ENCODE data around the gene POU2AF1. TPM values are rescaled to one million over a fixed set of nuclear protein-coding genes. Genes with fewer than 3 reads are reported as not detected.

Gene POU2AF1
- total RNA-seq, 1 experiment from 2014 or later = not detected

DNA sequence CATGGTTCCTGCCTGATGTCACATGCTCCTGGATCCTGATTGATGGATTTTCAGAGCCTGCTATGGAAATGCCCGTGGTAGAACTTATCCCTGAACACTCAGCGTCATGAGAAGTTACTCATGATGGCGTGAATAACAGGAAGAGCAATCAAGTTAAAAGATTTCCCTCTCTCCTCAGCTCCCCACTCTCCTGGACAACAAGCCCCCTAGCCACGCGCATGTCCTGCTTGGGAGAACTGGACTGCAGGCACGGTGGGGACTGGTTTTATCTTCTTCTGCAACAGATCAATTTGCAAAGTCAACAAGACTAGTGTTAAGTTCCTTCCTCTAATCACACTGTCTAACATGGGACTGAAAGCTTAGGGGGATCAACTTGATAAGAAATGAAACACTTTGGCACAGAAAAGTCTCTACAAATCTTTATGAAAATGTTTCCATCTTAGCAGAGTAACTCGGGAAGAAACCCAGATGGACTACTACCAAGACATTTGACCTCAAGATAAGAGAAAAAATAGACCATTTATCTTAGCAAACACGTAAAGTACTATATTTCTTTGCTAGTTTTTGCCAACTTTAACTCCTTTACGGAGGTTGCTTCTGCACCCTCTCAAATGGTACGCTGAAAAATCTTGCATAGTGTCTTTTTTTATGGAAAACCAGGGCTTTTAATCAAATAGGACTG, 27.6 kb downstream of the POU2AF1 start:
- H3K36me3 Mint-ChIP-seq (ENCODE audit: insufficient read depth, unreplicated experiment) = no peaks in the 10 kb centered on the region
- H3K9me3 Mint-ChIP-seq (ENCODE audit: low read depth, unreplicated experiment) = no peaks in the 10 kb centered on the region
- CTCF ChIA-PET = no interaction called here
- TF ChIP-seq, protein P1, sequence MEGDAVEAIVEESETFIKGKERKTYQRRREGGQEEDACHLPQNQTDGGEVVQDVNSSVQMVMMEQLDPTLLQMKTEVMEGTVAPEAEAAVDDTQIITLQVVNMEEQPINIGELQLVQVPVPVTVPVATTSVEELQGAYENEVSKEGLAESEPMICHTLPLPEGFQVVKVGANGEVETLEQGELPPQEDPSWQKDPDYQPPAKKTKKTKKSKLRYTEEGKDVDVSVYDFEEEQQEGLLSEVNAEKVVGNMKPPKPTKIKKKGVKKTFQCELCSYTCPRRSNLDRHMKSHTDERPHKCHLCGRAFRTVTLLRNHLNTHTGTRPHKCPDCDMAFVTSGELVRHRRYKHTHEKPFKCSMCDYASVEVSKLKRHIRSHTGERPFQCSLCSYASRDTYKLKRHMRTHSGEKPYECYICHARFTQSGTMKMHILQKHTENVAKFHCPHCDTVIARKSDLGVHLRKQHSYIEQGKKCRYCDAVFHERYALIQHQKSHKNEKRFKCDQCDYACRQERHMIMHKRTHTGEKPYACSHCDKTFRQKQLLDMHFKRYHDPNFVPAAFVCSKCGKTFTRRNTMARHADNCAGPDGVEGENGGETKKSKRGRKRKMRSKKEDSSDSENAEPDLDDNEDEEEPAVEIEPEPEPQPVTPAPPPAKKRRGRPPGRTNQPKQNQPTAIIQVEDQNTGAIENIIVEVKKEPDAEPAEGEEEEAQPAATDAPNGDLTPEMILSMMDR (IDR thresholded peaks at IDR 0.05; ENCODE audit: unreplicated experiment) = no peak
- H3K4me3 Mint-ChIP-seq (ENCODE audit: low read depth, unreplicated experiment) = no peak overlapping the region
- no peak for DNase-seq
- intact Hi-C loops (cut with micrococcal nuclease; ENCODE audit: unreplicated experiment) = no loop called here
- no peaks in the 10 kb centered on the region for H3K4me1 Mint-ChIP-seq (ENCODE audit: low read depth, unreplicated experiment)
- H3K27ac Mint-ChIP-seq (ENCODE audit: unreplicated experiment) = no peak overlapping the region
- BruUV-seq (replicated peaks) = no TSS peak
- H3K27me3 Mint-ChIP-seq (ENCODE audit: unreplicated experiment) = no peaks in the 10 kb centered on the region

DNA sequence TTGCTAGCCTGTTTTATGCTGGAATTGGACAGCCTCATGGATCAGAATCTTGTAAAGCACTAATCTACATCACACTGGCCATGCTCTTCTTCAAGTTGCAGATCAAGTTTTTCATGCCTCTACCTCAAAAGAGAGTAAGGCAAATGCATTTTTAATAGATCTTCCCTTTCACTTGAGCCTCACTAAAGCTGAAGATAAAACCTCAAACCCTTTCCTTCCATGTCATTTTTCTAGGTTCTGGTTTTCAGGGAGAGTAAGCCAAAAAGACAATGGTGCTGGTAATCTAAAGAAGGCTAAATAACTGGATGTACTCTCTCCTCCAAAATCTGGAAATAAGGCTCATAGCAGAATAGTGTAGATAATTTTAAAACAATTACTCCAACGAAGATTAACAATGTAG, 28.3 kb downstream of the POU2AF1 start:
- Mint-ChIP-seq H3K9me3 (ENCODE audit: low read depth, unreplicated experiment) (no peaks in the 10 kb centered on the region), H3K27ac (ENCODE audit: unreplicated experiment) (no peak overlapping the region), H3K4me3 (ENCODE audit: low read depth, unreplicated experiment) (no peak overlapping the region), H3K4me1 (ENCODE audit: low read depth, unreplicated experiment) (no peaks in the 10 kb centered on the region), H3K27me3 (ENCODE audit: unreplicated experiment) (no peaks in the 10 kb centered on the region), H3K36me3 (ENCODE audit: insufficient read depth, unreplicated experiment) (no peaks in the 10 kb centered on the region)
- BruUV-seq (replicated peaks) = no TSS peak
- TF ChIP-seq, protein P1 (IDR thresholded peaks at IDR 0.05; ENCODE audit: unreplicated experiment) = no peak
- CTCF ChIA-PET = no interaction called here
- intact Hi-C loops (cut with micrococcal nuclease; ENCODE audit: unreplicated experiment) = no loop called here
- DNase-seq = no peak

- TF ChIP-seq, protein P1 (IDR thresholded peaks at IDR 0.05; ENCODE audit: unreplicated experiment) = no peak
- BruUV-seq (replicated peaks) = no TSS peak
- no peaks in the 10 kb centered on the region for H3K36me3 Mint-ChIP-seq (ENCODE audit: insufficient read depth, unreplicated experiment)
- H3K27me3 Mint-ChIP-seq (ENCODE audit: unreplicated experiment) = no peaks in the 10 kb centered on the region
- no peaks in the 10 kb centered on the region for H3K4me1 Mint-ChIP-seq (ENCODE audit: low read depth, unreplicated experiment)
- intact Hi-C loops (cut with micrococcal nuclease; ENCODE audit: unreplicated experiment) = no loop called here
- no peak for DNase-seq
- H3K9me3 Mint-ChIP-seq (ENCODE audit: low read depth, unreplicated experiment) = no peaks in the 10 kb centered on the region
- H3K4me3 Mint-ChIP-seq (ENCODE audit: low read depth, unreplicated experiment) = no peak overlapping the region
- CTCF ChIA-PET = no interaction called here
- no peak overlapping the region for H3K27ac Mint-ChIP-seq (ENCODE audit: unreplicated experiment)
These were observed 29.8 kb downstream of the POU2AF1 start for GRCh38 chr11:111349191-111349695.

DNA sequence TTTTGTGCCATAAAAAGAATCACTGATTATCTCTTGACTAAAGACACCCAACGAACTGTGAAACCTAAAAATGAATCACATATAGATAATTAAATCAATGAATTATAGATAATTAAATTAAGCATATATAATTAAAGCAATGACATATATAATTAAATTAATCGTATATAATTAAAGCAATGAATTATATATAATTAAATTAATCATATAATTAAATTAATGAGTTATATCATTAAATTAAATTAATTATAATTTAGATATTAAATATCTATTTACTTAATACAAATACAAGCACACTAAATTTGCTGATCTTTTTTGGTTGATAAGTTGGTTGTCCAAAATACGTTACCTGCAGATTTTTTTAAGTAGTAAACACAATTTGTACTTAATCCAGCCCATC, 30.9 kb downstream of the POU2AF1 start:
- Mint-ChIP-seq H3K27me3 (ENCODE audit: unreplicated experiment) (no peaks in the 10 kb centered on the region), H3K4me1 (ENCODE audit: low read depth, unreplicated experiment) (no peaks in the 10 kb centered on the region), H3K9me3 (ENCODE audit: low read depth, unreplicated experiment) (no peaks in the 10 kb centered on the region), H3K4me3 (ENCODE audit: low read depth, unreplicated experiment) (no peak overlapping the region), H3K27ac (ENCODE audit: unreplicated experiment) (no peak overlapping the region), H3K36me3 (ENCODE audit: insufficient read depth, unreplicated experiment) (no peaks in the 10 kb centered on the region)
- intact Hi-C loops (cut with micrococcal nuclease; ENCODE audit: unreplicated experiment) = no loop called here
- CTCF ChIA-PET = no interaction called here
- TF ChIP-seq, protein P1 (IDR thresholded peaks at IDR 0.05; ENCODE audit: unreplicated experiment) = no peak
- no peak for DNase-seq
- no TSS peak for BruUV-seq (replicated peaks)
